GM12878 (cell line): ENCODE data around the gene ZSCAN22. TPM values are rescaled to one million over a fixed set of nuclear protein-coding genes. Genes with fewer than 3 reads are reported as not detected.

Source experiments
- ATAC-seq: fragments of 200-7000 bp; cut with Tn5 transposase; 3 replicates; pipeline ENCODE4 v1.9.1; 2020; ENCODE audit warnings: mild to moderate bottlenecking, moderate library complexity
- BruUV-seq: library from RNA; stranded (reverse); fragments of 400-500 nt; replicated peaks from 2 replicates; lab custom pipeline; 2021; lab: Mats Ljungman, UMichigan
- CTCF ChIA-PET: fragments of 300-600 bp; sonication (Branson Sonifier 250); formaldehyde crosslinking; extraction: SDS; loops from one replicate; lab custom pipeline; 2021; ENCODE audit warnings: inconsistent platforms; lab: Yijun Ruan, JAX
- POLR2A ChIA-PET: fragments of 350-600 bp; formaldehyde crosslinking; extraction: SDS; loops from one replicate; lab custom pipeline; 2021; ENCODE audit warnings: inconsistent platforms; lab: Charles Lee
- RAD21 ChIA-PET: fragments of 300-600 bp; sonication (Branson Sonifier 250); formaldehyde crosslinking; loops from one replicate; lab custom pipeline; 2023; ENCODE audit warnings: antibody characterized with exemption; ENCODE audit not compliant: unreplicated experiment; lab: Charles Lee
- SMC1A ChIA-PET: fragments of 300-600 bp; sonication (Branson Sonifier 250); formaldehyde crosslinking; loops from one replicate; lab custom pipeline; 2023; ENCODE audit not compliant: unreplicated experiment, uncharacterized antibody; lab: Charles Lee
- DNase-seq: peaks from one replicate; pipeline ENCODE4 v3.0.0-alpha.2; 2011; ENCODE audit warnings: low read depth, low spot score
- FAIRE-seq: peaks from 3 replicates; lab custom pipeline; 2011; peaks lifted over from hg19 to GRCh38; lab: Jason Lieb, UNC
- H2AFZ ChIP-seq: 2 replicates; pipeline ENCODE4 v1.6.0; 2011; ENCODE audit warnings: low read depth, low read length, control low read depth; ENCODE audit not compliant: control insufficient read depth
- H3K27ac ChIP-seq: 2 replicates; pipeline ENCODE4 v1.5.1; 2011; ENCODE audit warnings: control low read depth; ENCODE audit not compliant: control insufficient read depth, insufficient read depth
- H3K27me3 ChIP-seq, 2 experiments: replicated peaks in 1 of 2; 2 replicates each; pipeline versions ENCODE4 v1.6.0 to v1.6.1; 2011; ENCODE audit warnings: low read length in 1 of 2; ENCODE audit not compliant: control insufficient read depth in 2 of 2, insufficient read depth in 2 of 2
- H3K36me3 ChIP-seq, 2 experiments: 2 replicates each; pipeline ENCODE4 v1.5.1; 2011; ENCODE audit warnings: low read length in 1 of 2; ENCODE audit not compliant: control insufficient read depth in 2 of 2, insufficient read depth in 2 of 2
- H3K4me1 ChIP-seq: 2 replicates; pipeline ENCODE4 v1.6.1; 2011; ENCODE audit warnings: mild to moderate bottlenecking, low read length, moderate library complexity, mixed read lengths; ENCODE audit not compliant: control insufficient read depth, insufficient read depth
- H3K4me2 ChIP-seq: 2 replicates; pipeline ENCODE4 v1.6.0; 2011; ENCODE audit warnings: control low read depth; ENCODE audit not compliant: control insufficient read depth, insufficient read depth
- H3K4me3 ChIP-seq: fragments of 200-600 bp; sonication (generic); 2 replicates; pipeline ENCODE4 v1.5.1; 2016
- H3K79me2 ChIP-seq: 2 replicates; pipeline ENCODE4 v1.6.0; 2011; ENCODE audit warnings: low read length; ENCODE audit not compliant: control insufficient read depth, insufficient read depth
- H3K9ac ChIP-seq: 2 replicates; pipeline ENCODE4 v1.8.0; 2011; ENCODE audit warnings: low read length, control low read depth, mixed read lengths; ENCODE audit not compliant: control insufficient read depth, insufficient read depth
- H3K9me3 ChIP-seq: replicated peaks from 3 replicates; pipeline ENCODE4 v1.5.1; 2011; ENCODE audit warnings: mild to moderate bottlenecking, low read length; ENCODE audit not compliant: control insufficient read depth, insufficient read depth
- H4K20me1 ChIP-seq: 2 replicates; pipeline ENCODE4 v1.6.0; 2011; ENCODE audit not compliant: control insufficient read depth, insufficient read depth
- SMC3 ChIP-seq: IDR thresholded peaks from 2 replicates; pipeline ENCODE4 v1.6.1; 2011; ENCODE audit warnings: low read length, improper control_type of control experiment, borderline replicate concordance
- WGBS: methylation state at CpG from one replicate; pipeline ENCODE4 v1.1.6; 2016; ENCODE audit warnings: low lambda C conversion rate; ENCODE audit not compliant: insufficient replicate concordance, insufficient coverage; ENCODE audit errors: missing lambda C conversion rate; 5-methylcytosine and 5-hydroxymethylcytosine counted together
- in situ Hi-C: fragments of 300-500 bp; cut with MboI; formaldehyde crosslinking; loops from 9 replicates; pipeline ENCODE4 v1.14.3; 2018; ENCODE audit warnings: mixed read lengths
- intact Hi-C: fragments of 100-400 bp; cut with micrococcal nuclease; formaldehyde crosslinking; loops from one replicate; pipeline ENCODE4 v1.14.2; 2022; ENCODE audit not compliant: unreplicated experiment
- polyA plus RNA-seq, 11 experiments: library from polyadenylated mRNA; depleted of rRNA in 4 of 11; unstranded in 6 of 11; stranded (reverse) in 5 of 11; fragments of >200 nt; fragmentation: Nextera tagmentation in 4 of 11; fragmentation: Illumina TruSeq in 1 of 11; extraction: Ambion mirVana in 4 of 11; extraction: Trizol in 1 of 11; gene quantifications; 1 replicate in 1 of 11; 2 replicates in 10 of 11; pipeline versions ENCODE4 v1.2.1 to v1.2.3, GENCODE V29; 2011 to 2016; ENCODE audit warnings: inconsistent platforms in 2 of 11, missing spikeins in 2 of 11, low read depth in 1 of 11
- total RNA-seq, 4 experiments: library from RNA; depleted of rRNA in 3 of 4; stranded (reverse); fragments of >200 nt in 3 of 4; fragmentation: Illumina TruSeq in 1 of 4; extraction: Trizol in 1 of 4; gene quantifications; 2 replicates each; pipeline versions ENCODE4 v1.2.1 to v1.2.3, GENCODE V29; 2013 to 2021
- TF ChIP-seq, protein P1 (sequence below): fragments of 450-650 bp; IDR thresholded peaks from 2 replicates; pipeline ENCODE4 v1.6.1; 2016; ENCODE audit warnings: mild to moderate bottlenecking
- TF ChIP-seq, protein P2 (sequence below): IDR thresholded peaks from 2 replicates; pipeline ENCODE4 v1.6.1; 2011; ENCODE audit warnings: low read depth, low read length, improper control_type of control experiment, borderline replicate concordance
- TF ChIP-seq, protein P3 (sequence below): fragments of 450-650 bp; IDR thresholded peaks from 2 replicates; pipeline ENCODE4 v1.6.1; 2016; ENCODE audit warnings: mild to moderate bottlenecking, moderate library complexity, borderline replicate concordance

Gene ZSCAN22
- total and polyA plus RNA-seq, 10 of the 15 experiments (the other 5 are each of a cell fraction or from before 2014, with no cell fraction given) = 0.49 to 3.9 (median 2.6) TPM

DNA sequence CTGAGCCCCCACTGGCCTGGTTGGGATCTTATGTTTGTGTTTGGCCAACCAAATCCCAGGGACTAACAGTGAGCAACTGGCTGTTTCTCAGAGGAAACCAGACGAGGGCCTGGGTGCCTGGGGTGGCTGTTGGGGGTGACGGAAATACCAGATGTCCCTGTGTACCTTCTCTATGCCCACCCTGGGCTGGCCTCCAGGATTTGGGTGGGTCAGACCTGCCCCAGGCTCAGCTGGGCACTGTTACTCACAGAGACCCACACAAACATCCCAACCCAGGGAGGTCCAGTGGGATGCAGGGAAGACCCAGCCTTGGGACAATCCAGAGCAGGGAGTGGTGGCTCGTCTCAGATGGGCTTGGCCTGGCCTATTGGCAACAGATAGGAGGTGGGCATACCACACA lies 8.8 kb downstream of the ZSCAN22 start:
- in situ Hi-C loops = no loop called here
- no peak overlapping the region for H3K4me3 ChIP-seq
- intact Hi-C loops = no loop called here
- no peak overlapping the region for H3K4me2 ChIP-seq
- FAIRE-seq (no peak), ATAC-seq (no peak), DNase-seq (no peak)
- WGBS = 46% methylated on average over 3 of the region's 3 CpGs
- peaks cover 7 to 11% of the 10 kb centered on the region in 2 experiments; a peak in 3 of 4 replicates for H3K36me3 ChIP-seq
- H3K4me1 ChIP-seq = no peaks in the 10 kb centered on the region
- H3K27ac ChIP-seq = no peak overlapping the region
- CTCF ChIA-PET = interaction anchor here (0.8 kb wide), 1 partner anchor 26 kb away, joined by 3 read pairs; no protein-coding TSS in a partner anchor
- POLR2A ChIA-PET = interaction anchor here (0.9 kb wide), 1 partner anchor 8 kb away, joined by 9 read pairs; no protein-coding TSS in a partner anchor
- H3K79me2 ChIP-seq = no peaks in the 10 kb centered on the region
- no peaks in the 10 kb centered on the region for H4K20me1 ChIP-seq
- TF ChIP-seq, protein P1, sequence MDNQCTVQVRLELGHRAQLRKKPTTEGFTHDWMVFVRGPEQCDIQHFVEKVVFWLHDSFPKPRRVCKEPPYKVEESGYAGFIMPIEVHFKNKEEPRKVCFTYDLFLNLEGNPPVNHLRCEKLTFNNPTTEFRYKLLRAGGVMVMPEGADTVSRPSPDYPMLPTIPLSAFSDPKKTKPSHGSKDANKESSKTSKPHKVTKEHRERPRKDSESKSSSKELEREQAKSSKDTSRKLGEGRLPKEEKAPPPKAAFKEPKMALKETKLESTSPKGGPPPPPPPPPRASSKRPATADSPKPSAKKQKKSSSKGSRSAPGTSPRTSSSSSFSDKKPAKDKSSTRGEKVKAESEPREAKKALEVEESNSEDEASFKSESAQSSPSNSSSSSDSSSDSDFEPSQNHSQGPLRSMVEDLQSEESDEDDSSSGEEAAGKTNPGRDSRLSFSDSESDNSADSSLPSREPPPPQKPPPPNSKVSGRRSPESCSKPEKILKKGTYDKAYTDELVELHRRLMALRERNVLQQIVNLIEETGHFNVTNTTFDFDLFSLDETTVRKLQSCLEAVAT = no peak
- TF ChIP-seq, protein P2, sequence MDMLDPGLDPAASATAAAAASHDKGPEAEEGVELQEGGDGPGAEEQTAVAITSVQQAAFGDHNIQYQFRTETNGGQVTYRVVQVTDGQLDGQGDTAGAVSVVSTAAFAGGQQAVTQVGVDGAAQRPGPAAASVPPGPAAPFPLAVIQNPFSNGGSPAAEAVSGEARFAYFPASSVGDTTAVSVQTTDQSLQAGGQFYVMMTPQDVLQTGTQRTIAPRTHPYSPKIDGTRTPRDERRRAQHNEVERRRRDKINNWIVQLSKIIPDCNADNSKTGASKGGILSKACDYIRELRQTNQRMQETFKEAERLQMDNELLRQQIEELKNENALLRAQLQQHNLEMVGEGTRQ = no peak
- TF ChIP-seq, protein P3, sequence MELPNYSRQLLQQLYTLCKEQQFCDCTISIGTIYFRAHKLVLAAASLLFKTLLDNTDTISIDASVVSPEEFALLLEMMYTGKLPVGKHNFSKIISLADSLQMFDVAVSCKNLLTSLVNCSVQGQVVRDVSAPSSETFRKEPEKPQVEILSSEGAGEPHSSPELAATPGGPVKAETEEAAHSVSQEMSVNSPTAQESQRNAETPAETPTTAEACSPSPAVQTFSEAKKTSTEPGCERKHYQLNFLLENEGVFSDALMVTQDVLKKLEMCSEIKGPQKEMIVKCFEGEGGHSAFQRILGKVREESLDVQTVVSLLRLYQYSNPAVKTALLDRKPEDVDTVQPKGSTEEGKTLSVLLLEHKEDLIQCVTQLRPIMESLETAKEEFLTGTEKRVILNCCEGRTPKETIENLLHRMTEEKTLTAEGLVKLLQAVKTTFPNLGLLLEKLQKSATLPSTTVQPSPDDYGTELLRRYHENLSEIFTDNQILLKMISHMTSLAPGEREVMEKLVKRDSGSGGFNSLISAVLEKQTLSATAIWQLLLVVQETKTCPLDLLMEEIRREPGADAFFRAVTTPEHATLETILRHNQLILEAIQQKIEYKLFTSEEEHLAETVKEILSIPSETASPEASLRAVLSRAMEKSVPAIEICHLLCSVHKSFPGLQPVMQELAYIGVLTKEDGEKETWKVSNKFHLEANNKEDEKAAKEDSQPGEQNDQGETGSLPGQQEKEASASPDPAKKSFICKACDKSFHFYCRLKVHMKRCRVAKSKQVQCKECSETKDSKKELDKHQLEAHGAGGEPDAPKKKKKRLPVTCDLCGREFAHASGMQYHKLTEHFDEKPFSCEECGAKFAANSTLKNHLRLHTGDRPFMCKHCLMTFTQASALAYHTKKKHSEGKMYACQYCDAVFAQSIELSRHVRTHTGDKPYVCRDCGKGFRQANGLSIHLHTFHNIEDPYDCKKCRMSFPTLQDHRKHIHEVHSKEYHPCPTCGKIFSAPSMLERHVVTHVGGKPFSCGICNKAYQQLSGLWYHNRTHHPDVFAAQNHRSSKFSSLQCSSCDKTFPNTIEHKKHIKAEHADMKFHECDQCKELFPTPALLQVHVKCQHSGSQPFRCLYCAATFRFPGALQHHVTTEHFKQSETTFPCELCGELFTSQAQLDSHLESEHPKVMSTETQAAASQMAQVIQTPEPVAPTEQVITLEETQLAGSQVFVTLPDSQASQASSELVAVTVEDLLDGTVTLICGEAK = no peak
- no peak for TF ChIP-seq SMC3
- BruUV-seq = no TSS peak
- H3K9me3 ChIP-seq = no peaks in the 10 kb centered on the region; the same call in 2 of the 3 replicates
- no peak overlapping the region for H2AFZ ChIP-seq
- RAD21 ChIA-PET = no interaction called here
- SMC1A ChIA-PET = no interaction called here
- H3K9ac ChIP-seq = no peak overlapping the region
- H3K27me3 ChIP-seq = no peaks in the 10 kb centered on the region
